PFSK-1 (cell line): ENCODE results near the gene LY9.

Source experiments
- FOXP2 ChIP-seq: optimal IDR thresholded peaks from 2 replicates; pipeline ENCODE3; 2011; ENCODE audit warnings: borderline replicate concordance, control low read depth, inconsistent platforms; ENCODE audit not compliant: insufficient read depth; ENCODE audit errors: extremely low read length, extremely low read depth
- POLR2AphosphoS5 ChIP-seq: IDR thresholded peaks from 2 replicates; pipeline ENCODE4 v1.6.1; 2012; ENCODE audit warnings: low read depth, mild to moderate bottlenecking, control low read depth, low read length, moderate library complexity
- REST ChIP-seq, 2 experiments: IDR thresholded peaks; 2 replicates each; pipeline versions ENCODE4 v1.6.1 to v1.8.0; 2011 to 2012; ENCODE audit warnings: low read depth in 2 of 2, low read length in 2 of 2, control low read depth in 1 of 2, inconsistent platforms in 1 of 2, mild to moderate bottlenecking in 1 of 2, moderate library complexity in 1 of 2; ENCODE audit not compliant: insufficient read depth in 1 of 2
- SIN3A ChIP-seq: IDR thresholded peaks from 2 replicates; pipeline ENCODE4 v1.6.1; 2012; ENCODE audit warnings: mild to moderate bottlenecking, low read length, moderate library complexity, borderline replicate concordance; ENCODE audit not compliant: insufficient read depth
- TAF1 ChIP-seq: IDR thresholded peaks from 2 replicates; pipeline ENCODE4 v1.6.1; 2012; ENCODE audit warnings: low read length, control low read depth, borderline replicate concordance; ENCODE audit not compliant: insufficient read depth

The LY9 gene

GRCh38 chr1:160850541-160850940 is 54.6 kb downstream of the LY9 start:
- TF ChIP-seq POLR2AphosphoS5: no peak
- TF ChIP-seq REST (IDR thresholded peaks at IDR 0.05; ENCODE audit: insufficient read depth in 1 of 2, low read depth in 2 of 2, low read length in 2 of 2): no peak
- no peak for TF ChIP-seq FOXP2
- no peak for TF ChIP-seq TAF1
- TF ChIP-seq SIN3A: no peak

GRCh38 chr1:160850993-160851392 is 55.0 kb downstream of the LY9 start:
- TF ChIP-seq SIN3A (no peak), FOXP2 (no peak), REST (IDR thresholded peaks at IDR 0.05; ENCODE audit: insufficient read depth in 1 of 2, low read depth in 2 of 2, low read length in 2 of 2) (no peak), TAF1 (no peak), POLR2AphosphoS5 (no peak)

- no peak for TF ChIP-seq POLR2AphosphoS5
- no peak for TF ChIP-seq TAF1
- TF ChIP-seq FOXP2: no peak
- no peak for TF ChIP-seq REST (IDR thresholded peaks at IDR 0.05; ENCODE audit: insufficient read depth in 1 of 2, low read depth in 2 of 2, low read length in 2 of 2)
- TF ChIP-seq SIN3A: no peak
Observed at GRCh38 chr1:160853014-160853413, 57.0 kb downstream of the LY9 start.

GRCh38 chr1:160853754-160854153 is 57.8 kb downstream of the LY9 start:
- TF ChIP-seq TAF1 (no peak), REST (IDR thresholded peaks at IDR 0.05; ENCODE audit: insufficient read depth in 1 of 2, low read depth in 2 of 2, low read length in 2 of 2) (no peak), SIN3A (no peak), POLR2AphosphoS5 (no peak), FOXP2 (no peak)
